Retinal pigment epithelial cell (primary cell): ENCODE results near the gene MYBBP1A.
A peak's percentile ranks its signal among the peaks of the same experiment; 100 is the strongest.

ENCODE experiments used
- DNase-seq: peaks from one replicate; pipeline ENCODE4 v3.0.0-alpha.2; 2010; ENCODE audit warnings: low read depth
- H3K4me3 ChIP-seq: 2 replicates; pipeline ENCODE4 v1.5.1; 2011; ENCODE audit warnings: mild to moderate bottlenecking, low read length, control low read depth, moderate library complexity
- CTCF ChIP-seq: conservative IDR thresholded peaks from 2 replicates; pipeline ENCODE4 v1.5.1; 2011; ENCODE audit warnings: low read depth, low read length, control low read depth, inconsistent platforms

Gene MYBBP1A

GRCh38 chr17:4515501-4515900, 39.7 kb downstream of the MYBBP1A start:
- TF ChIP-seq CTCF = no peak
- DNase-seq = no peak
- no peak overlapping the region for H3K4me3 ChIP-seq

- DNase-seq = no peak
- TF ChIP-seq CTCF = no peak
Measured at GRCh38 chr17:4514779-4515178, 40.4 kb downstream of the MYBBP1A start.

GRCh38 chr17:4514206-4514605, 41.0 kb downstream of the MYBBP1A start:
- TF ChIP-seq CTCF = no peak
- no peak for DNase-seq
- no peak overlapping the region for H3K4me3 ChIP-seq

More at GRCh38 chr17:4514779-4515178, 40.4 kb downstream of the MYBBP1A start:
- no peak overlapping the region for H3K4me3 ChIP-seq

GRCh38 chr17:4513113-4514032, 41.8 kb downstream of the MYBBP1A start:
- no peak overlapping the region for H3K4me3 ChIP-seq
- no peak for DNase-seq
- TF ChIP-seq CTCF = peak; percentile 12

- TF ChIP-seq CTCF = no peak
- DNase-seq = no peak
- H3K4me3 ChIP-seq = no peak overlapping the region
Measured at GRCh38 chr17:4512156-4513112, 42.8 kb downstream of the MYBBP1A start.

- no peak for DNase-seq
- H3K4me3 ChIP-seq = no peak overlapping the region
- TF ChIP-seq CTCF = no peak
Measured at GRCh38 chr17:4511199-4511932, 43.8 kb downstream of the MYBBP1A start.
